NCI-H524 (cell line): ENCODE data around the gene AGFG2.
"Not testable (repeated sequence)": the region's sequence is repeated elsewhere in the genome, so short reads cannot be mapped to it uniquely, and the experiment has no call there.

Experiments used
- DNase-seq, 2 experiments: peaks; one replicate each; lab custom pipeline; 2025; lab: John Stamatoyannopoulos, UW

AGFG2 gene

DNA sequence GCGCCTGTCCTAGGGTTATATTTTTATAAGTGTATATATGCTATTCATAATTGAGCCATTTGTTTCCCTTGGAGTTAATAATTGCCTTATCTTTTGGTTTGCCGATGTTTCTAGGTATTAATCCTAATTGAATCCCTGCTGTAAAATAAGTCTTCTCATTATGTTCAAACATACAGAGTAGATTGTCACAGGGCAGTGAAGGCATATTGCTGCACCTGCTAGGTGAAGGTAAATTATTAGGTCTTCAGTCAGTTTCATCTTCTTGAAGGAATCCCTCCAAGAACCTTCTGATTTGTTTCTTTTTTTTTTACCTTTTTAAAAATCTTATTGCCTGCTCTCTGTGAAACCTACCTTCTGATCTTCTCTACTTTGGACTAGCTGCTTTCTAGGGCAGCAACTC, 17.9 kb upstream of the AGFG2 start:
- DNase-seq = no peak

DNA sequence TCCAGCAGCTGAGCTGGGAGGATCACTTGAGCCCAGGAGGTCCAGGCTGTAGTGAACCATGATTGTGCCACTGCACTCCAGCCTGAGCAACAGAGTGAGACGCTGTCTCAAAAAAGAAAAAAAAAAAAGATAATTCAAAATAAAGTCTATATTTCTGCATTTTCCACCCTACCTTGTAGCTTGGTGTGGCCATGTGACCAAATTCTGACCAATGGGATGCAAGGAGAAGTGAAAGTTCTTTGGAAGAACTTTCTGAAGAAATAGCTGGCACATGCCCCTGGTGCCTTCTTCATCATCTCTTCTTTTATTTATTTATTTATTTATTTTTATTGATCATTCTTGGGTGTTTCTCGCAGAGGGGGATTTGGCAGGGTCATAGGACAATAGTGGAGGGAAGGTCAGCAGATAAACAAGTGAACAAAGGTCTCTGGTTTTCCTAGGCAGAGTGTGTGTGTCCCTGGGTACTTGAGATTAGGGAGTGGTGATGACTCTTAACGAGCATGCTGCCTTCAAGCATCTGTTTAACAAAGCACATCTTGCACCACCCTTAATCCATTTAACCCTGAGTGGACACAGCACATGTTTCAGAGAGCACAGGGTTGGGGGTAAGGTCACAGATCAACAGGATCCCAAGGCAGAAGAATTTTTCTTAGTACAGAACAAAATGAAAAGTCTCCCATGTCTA, 17.0 kb upstream of the AGFG2 start:
- DNase-seq = not testable (repeated sequence)

DNA sequence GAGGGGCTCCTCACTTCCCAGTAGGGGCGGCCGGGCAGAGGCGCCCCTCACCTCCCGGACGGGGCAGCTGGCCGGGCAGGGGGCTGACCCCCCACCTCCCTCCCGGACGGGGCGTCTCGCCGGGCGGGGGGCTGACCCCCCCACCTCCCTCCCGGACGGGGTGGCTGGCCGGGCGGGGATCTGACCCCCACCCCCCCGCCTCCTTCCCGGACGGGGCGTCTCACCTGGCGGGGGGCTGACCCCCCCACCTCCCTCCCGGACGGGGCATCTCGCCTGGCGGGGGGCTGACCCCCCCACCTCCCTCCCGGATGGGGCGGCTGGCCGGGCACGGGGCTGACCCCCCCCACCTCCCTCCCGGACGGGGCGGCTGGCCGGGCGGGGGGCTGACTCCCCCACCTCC, 15.8 kb upstream of the AGFG2 start:
- DNase-seq = not testable (repeated sequence)

DNA sequence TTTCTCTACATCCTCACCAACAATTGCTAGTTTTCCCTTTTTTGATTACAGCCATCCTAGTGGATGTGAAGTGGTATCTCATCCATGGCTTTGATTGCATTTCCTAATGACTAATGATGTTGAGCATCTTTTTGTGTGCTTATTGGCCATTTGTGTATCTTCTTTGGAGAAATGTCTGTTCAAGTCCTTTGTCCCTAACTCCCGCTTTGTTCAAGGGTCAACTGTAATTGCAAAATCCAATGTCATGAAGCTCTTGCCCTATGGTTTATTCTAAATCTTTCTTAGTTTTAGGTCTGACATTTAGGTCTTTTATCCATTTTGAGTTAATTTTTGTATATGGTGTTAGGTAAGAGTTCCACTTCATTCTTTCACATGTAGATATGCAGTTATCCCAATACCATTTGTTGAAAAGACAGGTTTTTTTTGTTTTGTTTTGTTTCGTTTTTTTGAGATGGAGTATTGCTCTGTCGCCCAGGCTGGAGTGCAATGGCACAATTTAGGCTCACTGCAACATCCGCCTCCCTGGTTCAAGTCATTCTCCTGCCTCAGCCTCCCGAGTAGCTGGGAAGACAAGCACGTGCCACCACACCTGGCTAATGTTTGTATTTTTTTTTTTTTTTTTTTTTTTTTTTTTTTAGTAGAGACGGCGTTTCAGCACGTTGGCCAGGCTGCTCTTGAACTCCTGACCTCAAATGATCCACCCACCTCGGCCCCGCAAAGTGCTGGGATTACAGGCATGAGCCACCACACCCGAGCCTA, 10.7 kb upstream of the AGFG2 start:
- not testable (repeated sequence) for DNase-seq

DNA sequence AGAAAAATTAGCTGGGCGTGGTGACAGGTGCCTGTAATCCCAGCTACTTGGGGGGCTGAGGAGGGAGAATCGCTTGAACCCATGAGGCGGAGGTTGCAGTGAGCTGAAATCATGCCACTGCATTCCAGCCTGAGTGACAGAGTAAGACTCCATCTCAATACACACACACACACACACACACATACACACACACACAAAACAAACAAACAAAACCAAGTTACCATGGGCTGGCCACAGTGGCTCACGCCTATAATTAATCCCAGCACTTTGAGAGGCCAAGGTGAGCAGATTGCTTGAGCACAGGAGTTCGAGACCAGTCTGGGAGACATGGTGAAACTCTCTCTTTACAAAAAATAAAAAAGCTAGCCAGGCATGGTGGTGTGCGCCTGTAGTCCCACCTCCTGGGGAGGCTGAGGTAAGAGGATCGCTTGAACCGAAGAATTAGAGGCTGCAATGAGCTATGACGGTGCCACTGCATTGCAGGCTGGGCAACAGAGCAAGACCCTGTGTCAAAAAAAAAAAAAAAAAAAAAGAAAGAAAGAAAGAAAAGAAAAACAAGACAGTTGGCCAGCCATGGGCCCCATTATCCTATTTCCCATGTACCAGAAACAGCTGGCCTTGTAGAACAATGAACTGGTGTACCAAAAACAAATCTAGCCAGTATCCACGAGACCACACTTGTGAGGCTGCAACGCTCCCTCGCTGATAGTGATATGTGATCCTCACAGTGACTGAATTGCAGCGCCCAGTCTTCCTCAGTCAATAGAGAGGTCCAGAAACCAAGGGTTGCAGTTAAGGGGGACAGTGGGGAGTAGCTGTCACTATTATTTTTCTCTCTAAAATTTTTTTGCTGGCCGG, 6.6 kb upstream of the AGFG2 start:
- no peak for DNase-seq

DNA sequence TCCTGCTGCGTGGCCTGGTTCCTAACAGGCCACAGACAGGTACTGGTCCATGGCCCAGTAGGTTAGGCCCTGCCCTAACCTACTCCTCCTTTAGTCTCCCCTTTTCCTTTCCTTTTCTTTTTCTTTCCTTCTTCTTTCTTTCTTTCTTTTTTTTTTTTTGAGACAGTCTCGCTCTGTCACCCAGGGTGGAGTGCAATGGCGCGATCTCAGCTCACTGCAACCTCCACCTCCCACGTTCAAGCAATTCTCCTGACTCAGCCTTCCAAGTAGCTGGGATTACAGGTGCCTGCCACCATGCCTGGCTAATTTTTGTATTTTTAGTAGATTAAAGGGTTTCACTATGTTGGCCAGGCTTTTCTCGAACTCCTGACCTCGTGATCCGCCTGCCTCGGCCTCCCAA, 3.0 kb upstream of the AGFG2 start:
- not testable (repeated sequence) for DNase-seq

DNA sequence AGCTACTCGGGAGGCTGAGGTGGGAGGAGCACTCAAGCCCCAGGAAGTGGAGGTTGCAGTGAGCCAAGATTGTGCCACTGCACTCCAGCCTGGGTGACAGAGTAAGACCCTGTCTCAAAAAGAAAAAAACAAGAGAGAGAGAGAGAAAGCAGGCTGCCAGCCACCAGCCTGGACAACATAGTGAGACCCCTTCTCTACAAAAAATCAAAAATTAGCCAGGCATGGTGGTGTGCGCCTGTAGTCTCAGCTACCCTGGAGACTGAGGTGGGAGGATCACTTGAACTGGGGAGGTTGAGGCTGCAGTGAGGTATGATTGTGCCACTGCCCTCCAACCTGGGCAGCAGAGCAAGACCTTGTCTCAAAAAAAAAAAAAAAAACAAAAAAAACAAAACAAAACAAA, 2.3 kb upstream of the AGFG2 start:
- DNase-seq = not testable (repeated sequence)

DNA sequence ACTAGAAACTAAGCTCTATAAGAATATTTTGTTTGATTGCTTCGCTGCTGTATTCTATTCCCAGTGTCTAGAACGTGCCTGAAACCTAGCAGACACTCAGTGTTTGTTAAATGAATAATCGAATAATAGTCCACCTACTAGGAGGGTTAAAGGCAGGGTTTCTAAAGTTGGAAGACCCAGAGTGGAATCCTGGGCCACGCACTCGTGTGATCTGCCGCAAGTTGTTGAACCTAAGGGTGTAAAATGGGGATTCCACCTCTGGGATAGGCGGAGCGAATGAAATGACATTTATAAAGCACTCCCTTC, 702 bp upstream of the AGFG2 start:
- no peak for DNase-seq

DNA sequence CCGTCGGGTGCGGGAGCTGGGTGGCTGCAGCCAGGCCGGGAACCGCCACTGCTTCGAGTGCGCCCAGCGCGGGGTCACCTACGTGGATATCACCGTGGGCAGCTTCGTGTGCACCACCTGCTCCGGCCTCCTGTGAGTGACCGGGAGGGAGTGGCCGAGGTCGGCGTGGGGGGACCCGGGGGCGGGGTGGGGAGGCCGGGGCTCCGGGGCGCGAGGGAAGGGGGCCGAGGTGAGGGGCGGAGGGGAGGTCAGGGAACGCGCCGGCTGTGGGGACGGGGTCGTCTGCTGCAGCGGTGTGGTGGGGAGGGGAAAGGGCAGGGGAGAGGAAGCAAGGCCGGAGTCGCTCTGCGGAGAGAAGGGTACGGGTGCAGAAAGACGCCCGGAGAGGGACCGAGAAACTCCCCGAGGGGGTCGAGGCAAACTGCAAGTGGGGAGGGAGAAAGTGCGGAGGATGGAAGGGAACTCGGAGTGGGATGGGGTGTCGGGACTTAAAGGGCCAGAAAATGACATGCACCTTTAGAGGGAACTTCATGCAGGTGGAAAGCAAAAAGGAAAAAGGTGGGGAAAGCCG, 518 bp downstream of the AGFG2 start:
- DNase-seq = no peak

DNA sequence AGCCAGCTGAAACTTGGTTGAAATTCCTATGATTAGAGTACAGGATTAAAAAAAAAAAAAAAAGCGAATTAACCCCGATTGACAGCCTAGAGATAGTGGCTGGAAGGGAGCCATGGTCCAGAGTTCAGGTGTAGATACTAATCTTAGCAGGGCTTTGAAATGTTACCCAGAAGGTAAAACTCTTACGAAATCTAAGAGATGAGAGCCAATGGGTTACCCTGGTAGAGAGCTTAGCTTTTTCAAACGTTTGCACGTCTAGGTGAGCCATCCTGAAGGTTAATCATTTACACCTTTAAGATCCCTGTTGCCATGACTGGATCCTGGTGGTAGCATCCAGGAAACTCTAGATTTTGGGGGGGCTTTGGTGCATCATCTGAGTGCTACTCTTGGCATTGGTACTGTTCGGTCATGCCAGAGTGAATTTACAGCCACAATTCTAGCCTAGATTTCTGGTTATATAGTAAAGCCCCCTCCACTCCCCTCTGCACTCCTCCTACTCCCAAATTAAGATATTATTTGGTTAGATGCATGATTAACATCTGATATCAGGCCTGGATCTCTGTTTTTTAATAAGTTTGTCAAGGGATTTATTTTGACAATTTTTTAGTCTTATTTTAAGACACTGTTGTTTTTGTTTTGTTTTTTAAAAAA, 1.2 kb downstream of the AGFG2 start:
- no peak for DNase-seq

DNA sequence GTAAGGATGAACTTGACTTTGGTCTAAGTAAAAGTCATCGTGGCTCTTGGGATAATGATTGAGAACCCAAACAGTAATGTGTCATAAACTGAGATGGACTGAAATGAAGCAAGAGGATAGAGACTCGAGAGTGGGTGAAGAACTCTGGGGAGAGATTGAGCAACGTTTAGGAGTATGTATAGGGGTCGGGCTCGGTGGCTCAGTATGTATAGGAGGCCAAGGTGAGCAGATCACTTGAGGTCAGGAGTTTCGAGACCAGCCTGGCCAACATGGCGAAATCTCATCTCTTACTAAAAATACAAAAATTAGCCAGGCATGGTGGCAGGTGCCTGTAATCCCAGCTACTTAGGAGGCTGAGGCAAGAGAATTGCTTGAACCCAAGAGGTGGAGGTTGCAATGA, 2.3 kb downstream of the AGFG2 start:
- not testable (repeated sequence) for DNase-seq

DNA sequence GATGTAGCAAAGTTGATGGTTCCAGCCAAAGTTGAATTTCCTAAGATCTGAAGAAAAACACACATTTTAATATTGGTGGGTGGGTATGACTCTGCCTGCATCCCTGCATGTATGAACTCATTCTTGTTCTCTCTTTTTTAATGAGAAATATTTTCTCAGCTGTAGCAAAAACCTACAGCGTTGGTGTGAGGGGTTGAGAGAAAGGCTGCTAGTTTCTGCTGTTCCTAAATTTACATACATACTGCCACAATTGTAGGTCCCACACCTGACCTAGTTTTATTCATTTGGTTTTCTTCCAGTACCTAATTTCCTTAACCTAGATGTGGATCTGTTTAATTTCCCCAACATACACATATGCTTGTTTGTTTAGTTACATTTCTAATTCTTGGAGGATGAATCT, 4.6 kb downstream of the AGFG2 start:
- DNase-seq = no peak

DNA sequence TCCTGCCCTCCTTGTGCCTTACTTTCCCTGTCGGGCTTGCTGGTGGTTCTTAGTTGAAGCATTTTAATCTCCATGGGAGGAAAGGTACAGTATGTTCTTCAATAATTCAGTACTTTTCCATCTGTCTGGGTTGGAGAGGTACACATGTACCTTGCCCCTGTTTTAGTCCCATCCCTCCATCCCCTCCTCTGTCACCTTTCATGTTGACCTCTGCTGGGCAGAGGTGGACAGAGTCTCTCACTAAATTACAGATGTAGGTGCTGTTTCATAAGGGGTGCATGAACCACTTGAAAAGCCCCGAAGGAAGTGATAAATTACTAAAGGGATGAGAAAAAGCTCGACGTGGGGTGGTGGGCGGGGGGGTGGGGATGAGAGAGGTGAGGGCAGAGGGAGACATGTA, 5.4 kb downstream of the AGFG2 start:
- no peak for DNase-seq

DNA sequence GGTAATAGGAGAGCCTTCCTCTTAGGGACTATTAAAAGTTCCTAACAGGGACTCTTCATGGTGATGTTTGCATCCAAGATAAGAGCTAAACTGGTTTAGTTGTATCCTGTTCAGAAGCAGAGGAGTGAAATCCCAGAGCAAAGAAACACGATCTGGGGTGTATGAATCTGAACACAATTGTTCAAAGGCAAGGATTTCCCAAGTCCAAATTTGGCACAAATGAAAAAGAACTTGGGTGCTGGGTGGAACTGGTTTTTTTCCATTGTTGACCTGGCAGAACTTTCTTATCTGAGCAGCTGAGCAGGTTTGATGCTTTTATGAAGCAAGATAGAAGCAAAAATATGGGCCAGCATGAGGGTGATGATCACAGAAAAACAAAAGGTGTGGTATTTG, 6.0 kb downstream of the AGFG2 start:
- DNase-seq = no peak

DNA sequence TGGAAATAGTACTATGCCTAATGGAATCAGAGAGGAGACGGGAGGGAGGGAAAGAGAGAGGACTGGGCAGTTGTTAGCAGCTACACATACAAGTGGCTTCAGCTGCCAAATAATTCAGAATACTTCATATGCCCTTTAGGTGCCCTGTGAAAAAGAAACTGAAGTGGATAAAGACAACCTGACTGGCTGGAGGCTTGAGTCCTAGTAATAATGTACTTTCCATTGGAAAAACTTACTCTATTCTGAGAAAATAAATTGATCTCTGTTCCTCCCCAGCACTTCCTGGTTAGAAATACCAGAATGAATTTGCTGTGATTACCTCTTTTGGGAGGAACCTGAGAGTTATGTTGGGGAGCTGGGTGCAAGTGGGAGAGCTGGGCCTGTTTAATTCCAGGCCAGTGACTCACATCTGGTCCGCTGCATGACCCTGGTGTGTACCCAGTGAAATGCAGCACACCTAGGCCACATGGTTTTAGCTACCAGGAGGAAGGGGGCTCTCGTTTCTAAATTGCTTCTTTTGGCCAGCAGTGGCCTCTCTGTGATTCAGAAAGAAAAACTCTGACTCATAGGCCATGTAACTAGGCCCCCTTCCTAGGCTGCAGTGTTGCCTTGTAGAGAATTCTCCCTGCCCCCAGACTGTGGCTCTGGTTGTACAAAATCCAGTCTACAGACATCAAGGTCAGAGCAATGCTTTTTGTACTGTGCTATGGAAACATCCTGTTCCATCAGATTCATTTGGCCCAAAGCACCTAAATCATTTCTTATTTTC, 6.5 kb downstream of the AGFG2 start:
- DNase-seq = no peak

DNA sequence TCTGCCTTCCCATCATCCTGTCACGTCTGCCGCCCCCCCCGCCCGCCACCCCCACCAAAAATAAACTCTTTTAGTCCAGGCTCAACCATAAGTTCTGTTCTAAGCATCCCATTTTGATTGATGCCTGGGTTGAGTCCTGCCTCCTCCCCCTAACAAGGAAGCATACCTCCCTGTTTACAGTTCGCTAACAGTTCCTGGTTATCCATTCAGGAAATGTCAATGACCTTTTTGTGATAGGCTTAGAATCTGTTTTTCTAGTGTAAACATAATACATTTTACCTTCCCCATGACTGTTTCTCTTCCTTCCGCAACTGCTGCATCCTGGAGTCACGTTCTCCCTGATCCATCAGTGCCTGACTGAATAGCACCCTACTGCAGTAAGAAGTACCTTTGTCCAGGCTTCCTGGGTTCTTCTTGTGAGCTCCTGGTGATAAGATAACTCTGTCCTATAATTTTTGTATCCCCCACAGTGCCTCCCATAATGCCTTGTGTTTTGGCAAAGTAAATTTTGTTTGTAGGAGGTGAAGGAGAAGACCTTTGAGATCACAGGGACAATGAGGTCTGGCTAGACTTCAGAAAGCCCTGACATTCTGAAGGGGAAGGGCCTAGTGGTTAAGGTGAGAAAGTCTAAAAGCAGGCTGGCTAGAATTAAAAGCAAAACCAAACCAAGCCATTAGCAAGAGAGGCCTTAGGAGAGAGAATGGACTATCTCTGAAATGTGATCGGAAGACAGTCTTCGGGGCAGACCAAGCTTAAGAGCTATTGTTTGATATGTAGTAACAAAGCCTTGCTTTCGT, 7.3 kb downstream of the AGFG2 start:
- no peak for DNase-seq

DNA sequence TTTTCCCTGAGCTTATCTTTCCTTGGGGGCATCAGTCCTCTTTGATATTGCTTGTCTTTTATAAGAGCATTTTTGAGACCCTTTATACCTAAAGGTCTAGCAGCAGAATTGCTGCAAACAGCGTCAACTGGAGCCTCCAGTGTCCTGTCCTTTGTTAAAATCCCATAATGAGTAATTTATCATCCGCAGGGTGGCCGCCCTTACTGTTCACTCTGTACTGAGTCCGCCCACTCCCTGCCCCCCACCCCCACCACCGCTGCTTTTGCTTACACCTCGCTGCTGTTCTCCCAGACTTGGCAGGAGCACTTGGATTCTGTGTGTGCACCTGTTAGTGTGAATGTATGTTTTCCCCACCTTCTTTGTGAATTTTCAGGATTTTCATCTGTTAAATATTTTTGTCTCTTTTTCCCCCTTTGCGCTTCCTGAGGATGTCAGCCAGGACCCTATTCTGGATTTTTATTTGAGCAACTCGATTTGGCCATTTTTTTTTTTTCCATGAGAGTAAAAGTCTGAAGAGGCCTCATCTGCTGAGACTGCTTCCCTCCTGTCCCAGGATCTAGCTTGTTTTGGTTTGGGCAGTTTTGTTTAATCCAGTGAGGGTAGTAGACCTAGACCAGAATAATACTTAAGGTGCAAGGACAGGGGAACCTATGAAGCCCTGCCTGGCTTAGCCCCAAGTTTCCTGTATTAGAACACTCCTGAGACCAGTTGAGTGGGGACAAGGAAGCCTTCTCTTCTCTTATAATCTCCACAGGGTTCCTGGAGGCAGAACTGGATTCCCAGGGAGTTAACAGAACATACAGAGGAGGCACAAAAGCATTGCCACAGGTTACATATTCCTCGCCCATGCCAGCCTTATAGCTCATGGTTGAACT, 8.2 kb downstream of the AGFG2 start:
- no peak for DNase-seq

DNA sequence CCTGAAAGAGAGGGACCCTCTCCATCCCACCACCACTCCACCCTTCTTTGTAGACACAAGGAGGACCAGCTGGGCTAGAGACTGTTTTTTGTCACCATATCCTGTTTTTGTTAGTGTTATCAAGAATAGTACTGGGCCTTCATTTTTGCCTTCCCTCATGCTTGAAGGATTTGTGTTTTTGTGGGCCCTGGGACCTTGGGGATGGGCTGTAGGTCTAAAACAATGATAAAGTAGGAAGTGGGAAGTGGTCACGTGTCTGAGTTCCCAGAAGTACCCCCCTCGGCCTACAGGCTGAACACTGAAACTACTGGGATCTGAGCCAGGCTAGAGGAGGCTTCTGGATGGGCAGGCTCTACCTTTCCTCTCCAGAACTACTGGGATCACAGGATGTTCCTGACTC, 8.9 kb downstream of the AGFG2 start:
- DNase-seq = no peak

DNA sequence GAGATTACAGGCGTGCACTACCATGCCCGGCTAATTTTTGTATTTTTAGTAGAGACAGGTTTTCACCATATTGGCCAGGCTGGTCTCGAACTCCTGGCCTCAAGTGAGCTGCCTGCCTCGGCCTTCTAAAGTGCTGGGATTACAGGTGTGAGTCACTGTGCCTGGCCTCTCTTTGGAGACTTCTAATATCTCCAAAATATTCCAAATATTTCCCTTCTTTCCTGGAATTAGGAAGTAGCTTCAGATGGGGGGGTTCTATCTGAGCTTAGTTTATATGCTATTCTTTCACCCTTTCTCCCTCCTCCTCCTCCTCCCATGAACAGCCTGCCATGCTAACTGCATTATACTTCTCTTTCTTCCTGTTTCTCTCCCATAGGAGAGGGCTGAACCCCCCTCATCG, 9.4 kb downstream of the AGFG2 start:
- not testable (repeated sequence) for DNase-seq

DNA sequence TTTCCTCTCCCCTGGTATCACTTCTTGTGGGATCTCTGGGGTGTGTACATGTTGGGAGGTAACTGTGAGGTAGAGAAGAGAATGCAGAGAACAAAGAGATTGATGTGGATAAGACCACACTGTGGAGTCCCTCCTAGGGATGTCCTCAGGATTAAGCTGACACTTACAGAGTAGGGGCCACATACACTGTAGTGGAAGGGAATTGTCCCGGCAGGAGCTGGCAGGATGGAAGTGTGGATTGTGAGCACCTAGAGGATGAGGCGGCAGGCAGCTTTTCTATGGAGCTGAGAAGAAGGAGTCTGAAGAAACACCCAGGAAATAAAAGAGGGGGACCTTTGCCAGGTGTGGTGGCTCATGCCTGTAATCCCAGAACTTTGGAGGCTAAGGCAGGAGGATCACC, 13.5 kb downstream of the AGFG2 start:
- no peak for DNase-seq
